GM23338 (cell line): ENCODE results near the gene SMAD1. TPM values are rescaled to one million over a fixed set of nuclear protein-coding genes. Genes with fewer than 3 reads are reported as not detected.

Experiments
- ATAC-seq: fragments of 200-7000 bp; cut with Tn5 transposase; 3 replicates; pipeline ENCODE4 v1.9.1; 2020
- DNase-seq: peaks from one replicate; pipeline ENCODE4 v3.0.0-alpha.2; 2015; ENCODE audit warnings: low spot score
- H2AFZ ChIP-seq: fragments of 200-600 bp; sonication (generic); 2 replicates; pipeline ENCODE4 v1.8.0; 2016; ENCODE audit warnings: antibody characterized with exemption, mild to moderate bottlenecking, moderate library complexity
- H3F3A ChIP-seq: fragments of 200-600 bp; sonication (generic); replicated peaks from 2 replicates; pipeline ENCODE4 v1.8.0; 2017; ENCODE audit warnings: antibody characterized with exemption, mixed run types, low read depth
- H3K27ac ChIP-seq: fragments of 200-600 bp; sonication (generic); 2 replicates; pipeline ENCODE4 v1.6.1; 2016; ENCODE audit warnings: low read depth
- H3K27me3 ChIP-seq: fragments of 200-600 bp; sonication (generic); 2 replicates; pipeline ENCODE4 v1.8.0; 2016; ENCODE audit warnings: mild to moderate bottlenecking, mixed run types, moderate library complexity; ENCODE audit not compliant: insufficient read depth
- H3K36me3 ChIP-seq: fragments of 200-600 bp; sonication (generic); 2 replicates; pipeline ENCODE4 v1.8.0; 2016; ENCODE audit warnings: mild to moderate bottlenecking; ENCODE audit not compliant: insufficient read depth
- H3K4me1 ChIP-seq: fragments of 200-600 bp; sonication (generic); 2 replicates; pipeline ENCODE4 v1.8.0; 2016; ENCODE audit warnings: mild to moderate bottlenecking, moderate library complexity; ENCODE audit not compliant: insufficient read depth
- H3K4me2 ChIP-seq: fragments of 200-600 bp; sonication (generic); 2 replicates; pipeline ENCODE4 v1.7.1; 2017; ENCODE audit warnings: mixed run types
- H3K4me3 ChIP-seq: fragments of 200-600 bp; sonication (generic); 2 replicates; pipeline ENCODE4 v1.6.1; 2016; ENCODE audit warnings: mixed run types
- H3K79me2 ChIP-seq: fragments of 200-600 bp; sonication (generic); replicated peaks from 2 replicates; pipeline ENCODE4 v1.8.0; 2017; ENCODE audit warnings: mild to moderate bottlenecking; ENCODE audit not compliant: insufficient read depth
- H3K9me2 ChIP-seq: fragments of 200-600 bp; sonication (generic); 2 replicates; pipeline ENCODE4 v1.8.0; 2017; ENCODE audit not compliant: insufficient read depth
- H4K20me1 ChIP-seq: fragments of 200-600 bp; sonication (generic); replicated peaks from 2 replicates; pipeline ENCODE4 v1.8.0; 2017; ENCODE audit warnings: mild to moderate bottlenecking; ENCODE audit not compliant: insufficient read depth
- H3K27ac Mint-ChIP-seq: 2 replicates; pipeline ENCODE4 v1.8.0; 2020; ENCODE audit warnings: inconsistent platforms, mild to moderate bottlenecking, moderate library complexity, mixed read lengths
- H3K27me3 Mint-ChIP-seq: 3 replicates; pipeline ENCODE4 v1.8.0; 2022; ENCODE audit warnings: low read depth, mild to moderate bottlenecking, moderate library complexity, mixed read lengths, inconsistent platforms; ENCODE audit not compliant: insufficient read depth, poor library complexity
- H3K36me3 Mint-ChIP-seq: 3 replicates; pipeline ENCODE4 v1.8.0; 2021; ENCODE audit warnings: low read depth, mild to moderate bottlenecking, inconsistent platforms, moderate library complexity, mixed read lengths
- H3K4me1 Mint-ChIP-seq: 3 replicates; pipeline ENCODE4 v1.8.0; 2020; ENCODE audit warnings: mild to moderate bottlenecking, inconsistent platforms, mixed read lengths
- H3K4me3 Mint-ChIP-seq: 3 replicates; pipeline ENCODE4 v1.8.0; 2021; ENCODE audit warnings: moderate library complexity, mild to moderate bottlenecking, inconsistent platforms, mixed read lengths
- H3K9me3 Mint-ChIP-seq: 3 replicates; pipeline ENCODE4 v1.8.0; 2020; ENCODE audit warnings: moderate library complexity, mild to moderate bottlenecking, inconsistent platforms, mixed read lengths
- ETS1 ChIP-seq: IDR thresholded peaks from 2 replicates; pipeline ENCODE4 v1.6.1; 2016; ENCODE audit warnings: antibody characterized with exemption
- EZH2 ChIP-seq: fragments of 200-600 bp; sonication (generic); IDR thresholded peaks from one replicate; pipeline ENCODE4 v1.8.0; 2017; ENCODE audit warnings: antibody characterized with exemption, mild to moderate bottlenecking, low read depth; ENCODE audit not compliant: unreplicated experiment
- JUNB ChIP-seq: IDR thresholded peaks from one replicate; pipeline ENCODE4 v1.6.1; 2016; ENCODE audit warnings: antibody characterized with exemption; ENCODE audit not compliant: unreplicated experiment
- NANOG ChIP-seq: IDR thresholded peaks from 2 replicates; pipeline ENCODE4 v1.6.1; 2016; ENCODE audit warnings: antibody characterized with exemption, borderline replicate concordance
- STAT1 ChIP-seq: IDR thresholded peaks from one replicate; pipeline ENCODE4 v1.6.1; 2016; ENCODE audit warnings: antibody characterized with exemption; ENCODE audit not compliant: unreplicated experiment
- ZNF114 ChIP-seq: fragments of 250-450 bp; sonication (Bioruptor Pico); IDR thresholded peaks from 2 replicates; pipeline ENCODE4 v1.5.0; 2020; ENCODE audit warnings: mild to moderate bottlenecking, moderate library complexity
- ZNF331 ChIP-seq: fragments of 250-450 bp; sonication (Bioruptor Pico); IDR thresholded peaks from 2 replicates; pipeline ENCODE4 v1.5.0; 2020; ENCODE audit warnings: low read depth, mild to moderate bottlenecking, moderate library complexity
- polyA plus RNA-seq: library from polyadenylated mRNA; unstranded; fragments of >200 nt; fragmentation: Nextera tagmentation; extraction: Ambion mirVana; gene quantifications from 2 replicates; pipeline ENCODE4 v1.2.1, GENCODE V29; 2016
- total RNA-seq: library from RNA; depleted of rRNA; stranded (reverse); fragments of >200 nt; shearing (Covaris generic); gene quantifications from 2 replicates; pipeline ENCODE4 v1.2.3, GENCODE V29; 2014
- TF ChIP-seq, protein P1 (sequence below), 2 experiments: fragments of 200-600 bp in 1 of 2; sonication (generic) in 1 of 2; conservative IDR thresholded peaks; 2 replicates each; pipeline versions ENCODE4 v1.5.1 to v1.6.1; 2016 to 2017; ENCODE audit warnings: antibody characterized with exemption in 2 of 2, low read depth in 2 of 2, mild to moderate bottlenecking in 2 of 2, moderate library complexity in 1 of 2
- TF ChIP-seq, protein P2 (sequence below): IDR thresholded peaks from one replicate; pipeline ENCODE4 v1.6.1; 2018; ENCODE audit warnings: antibody characterized with exemption; ENCODE audit not compliant: unreplicated experiment

Gene SMAD1
- total and polyA plus RNA-seq, 2 experiments from 2014 or later: 19.8 to 33.6 TPM

- Histone ChIP-seq H2AFZ (no peak overlapping the region), H3K27ac (no peak overlapping the region), H3K9me2 (no peaks in the 10 kb centered on the region), H3K4me2 (no peak overlapping the region), H3K79me2 (peaks cover 100% of the 10 kb centered on the region), H3F3A (no peaks in the 10 kb centered on the region), H3K27me3 (no peaks in the 10 kb centered on the region), H3K4me1 (peaks cover 44% of the 10 kb centered on the region), H3K36me3 (no peaks in the 10 kb centered on the region), H4K20me1 (no peaks in the 10 kb centered on the region), H3K4me3 (no peak overlapping the region)
- peaks cover 11% of the 10 kb centered on the region for H3K9me3 Mint-ChIP-seq
- DNase-seq: no peak
- H3K36me3 Mint-ChIP-seq: peaks cover 11% of the 10 kb centered on the region
- ATAC-seq: no peak
- TF ChIP-seq, protein P1, sequence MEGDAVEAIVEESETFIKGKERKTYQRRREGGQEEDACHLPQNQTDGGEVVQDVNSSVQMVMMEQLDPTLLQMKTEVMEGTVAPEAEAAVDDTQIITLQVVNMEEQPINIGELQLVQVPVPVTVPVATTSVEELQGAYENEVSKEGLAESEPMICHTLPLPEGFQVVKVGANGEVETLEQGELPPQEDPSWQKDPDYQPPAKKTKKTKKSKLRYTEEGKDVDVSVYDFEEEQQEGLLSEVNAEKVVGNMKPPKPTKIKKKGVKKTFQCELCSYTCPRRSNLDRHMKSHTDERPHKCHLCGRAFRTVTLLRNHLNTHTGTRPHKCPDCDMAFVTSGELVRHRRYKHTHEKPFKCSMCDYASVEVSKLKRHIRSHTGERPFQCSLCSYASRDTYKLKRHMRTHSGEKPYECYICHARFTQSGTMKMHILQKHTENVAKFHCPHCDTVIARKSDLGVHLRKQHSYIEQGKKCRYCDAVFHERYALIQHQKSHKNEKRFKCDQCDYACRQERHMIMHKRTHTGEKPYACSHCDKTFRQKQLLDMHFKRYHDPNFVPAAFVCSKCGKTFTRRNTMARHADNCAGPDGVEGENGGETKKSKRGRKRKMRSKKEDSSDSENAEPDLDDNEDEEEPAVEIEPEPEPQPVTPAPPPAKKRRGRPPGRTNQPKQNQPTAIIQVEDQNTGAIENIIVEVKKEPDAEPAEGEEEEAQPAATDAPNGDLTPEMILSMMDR (conservative IDR thresholded peaks at IDR 0.05; ENCODE audit: low read depth in 2 of 2): no peak
- TF ChIP-seq ETS1 (no peak), JUNB (no peak), EZH2 (no peak), STAT1 (no peak), ZNF114 (CRISPR knock-in tag) (no peak), ZNF331 (CRISPR knock-in tag) (no peak), NANOG (no peak)
- TF ChIP-seq, protein P2, sequence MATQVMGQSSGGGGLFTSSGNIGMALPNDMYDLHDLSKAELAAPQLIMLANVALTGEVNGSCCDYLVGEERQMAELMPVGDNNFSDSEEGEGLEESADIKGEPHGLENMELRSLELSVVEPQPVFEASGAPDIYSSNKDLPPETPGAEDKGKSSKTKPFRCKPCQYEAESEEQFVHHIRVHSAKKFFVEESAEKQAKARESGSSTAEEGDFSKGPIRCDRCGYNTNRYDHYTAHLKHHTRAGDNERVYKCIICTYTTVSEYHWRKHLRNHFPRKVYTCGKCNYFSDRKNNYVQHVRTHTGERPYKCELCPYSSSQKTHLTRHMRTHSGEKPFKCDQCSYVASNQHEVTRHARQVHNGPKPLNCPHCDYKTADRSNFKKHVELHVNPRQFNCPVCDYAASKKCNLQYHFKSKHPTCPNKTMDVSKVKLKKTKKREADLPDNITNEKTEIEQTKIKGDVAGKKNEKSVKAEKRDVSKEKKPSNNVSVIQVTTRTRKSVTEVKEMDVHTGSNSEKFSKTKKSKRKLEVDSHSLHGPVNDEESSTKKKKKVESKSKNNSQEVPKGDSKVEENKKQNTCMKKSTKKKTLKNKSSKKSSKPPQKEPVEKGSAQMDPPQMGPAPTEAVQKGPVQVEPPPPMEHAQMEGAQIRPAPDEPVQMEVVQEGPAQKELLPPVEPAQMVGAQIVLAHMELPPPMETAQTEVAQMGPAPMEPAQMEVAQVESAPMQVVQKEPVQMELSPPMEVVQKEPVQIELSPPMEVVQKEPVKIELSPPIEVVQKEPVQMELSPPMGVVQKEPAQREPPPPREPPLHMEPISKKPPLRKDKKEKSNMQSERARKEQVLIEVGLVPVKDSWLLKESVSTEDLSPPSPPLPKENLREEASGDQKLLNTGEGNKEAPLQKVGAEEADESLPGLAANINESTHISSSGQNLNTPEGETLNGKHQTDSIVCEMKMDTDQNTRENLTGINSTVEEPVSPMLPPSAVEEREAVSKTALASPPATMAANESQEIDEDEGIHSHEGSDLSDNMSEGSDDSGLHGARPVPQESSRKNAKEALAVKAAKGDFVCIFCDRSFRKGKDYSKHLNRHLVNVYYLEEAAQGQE: no peak
- no peak overlapping the region for H3K4me3 Mint-ChIP-seq
- H3K27ac Mint-ChIP-seq: peak overlapping the region; percentile 87
- H3K27me3 Mint-ChIP-seq: no peaks in the 10 kb centered on the region
- H3K4me1 Mint-ChIP-seq: peaks cover 50% of the 10 kb centered on the region
Measured at GRCh38 chr4:145507636-145508035, 26.0 kb downstream of the SMAD1 start.
